ENCODE data around the gene KCNG4.

GRCh38 chr16:84207879-84208278 lies 31.9 kb downstream of the KCNG4 start:
- TF ChIP-seq, protein P1, sequence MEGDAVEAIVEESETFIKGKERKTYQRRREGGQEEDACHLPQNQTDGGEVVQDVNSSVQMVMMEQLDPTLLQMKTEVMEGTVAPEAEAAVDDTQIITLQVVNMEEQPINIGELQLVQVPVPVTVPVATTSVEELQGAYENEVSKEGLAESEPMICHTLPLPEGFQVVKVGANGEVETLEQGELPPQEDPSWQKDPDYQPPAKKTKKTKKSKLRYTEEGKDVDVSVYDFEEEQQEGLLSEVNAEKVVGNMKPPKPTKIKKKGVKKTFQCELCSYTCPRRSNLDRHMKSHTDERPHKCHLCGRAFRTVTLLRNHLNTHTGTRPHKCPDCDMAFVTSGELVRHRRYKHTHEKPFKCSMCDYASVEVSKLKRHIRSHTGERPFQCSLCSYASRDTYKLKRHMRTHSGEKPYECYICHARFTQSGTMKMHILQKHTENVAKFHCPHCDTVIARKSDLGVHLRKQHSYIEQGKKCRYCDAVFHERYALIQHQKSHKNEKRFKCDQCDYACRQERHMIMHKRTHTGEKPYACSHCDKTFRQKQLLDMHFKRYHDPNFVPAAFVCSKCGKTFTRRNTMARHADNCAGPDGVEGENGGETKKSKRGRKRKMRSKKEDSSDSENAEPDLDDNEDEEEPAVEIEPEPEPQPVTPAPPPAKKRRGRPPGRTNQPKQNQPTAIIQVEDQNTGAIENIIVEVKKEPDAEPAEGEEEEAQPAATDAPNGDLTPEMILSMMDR (conservative IDR thresholded peaks at IDR 0.05), result no peak
- TF ChIP-seq ZFX (IDR thresholded peaks at IDR 0.05), result no peak
